ENCODE results near the gene MACROD2. TPM values are rescaled to one million over a fixed set of nuclear protein-coding genes. Genes with fewer than 3 reads are reported as not detected.
A peak's percentile ranks its signal among the peaks of the same experiment; 100 is the strongest.

MACROD2 gene
- total RNA-seq, 1 experiment from 2014 or later, result not detected

- Histone ChIP-seq H3K36me3 (no peaks in the 10 kb centered on the region), H3K27me3 (replicated peaks) (no peaks in the 10 kb centered on the region), H3K4me1 (replicated peaks) (no peaks in the 10 kb centered on the region), H3K4me3 (no peak overlapping the region), H3K9me3 (replicated peaks) (peaks cover 3% of the 10 kb centered on the region; the same call in 1 of the 2 replicates), H3K27ac (no peak overlapping the region)
- no peak for DNase-seq (ENCODE audit: low read depth in 1 of 2, low spot score in 2 of 2)
Observed at GRCh38 chr20:14355791-14356190, 360.5 kb downstream of the MACROD2 start.

- no peaks in the 10 kb centered on the region for H3K4me1 ChIP-seq (replicated peaks)
Observed at GRCh38 chr20:14360416-14360815, 365.1 kb downstream of the MACROD2 start.

GRCh38 chr20:14361509-14362345 is 366.4 kb downstream of the MACROD2 start:
- DNase-seq (ENCODE audit: low read depth in 1 of 2, low spot score in 2 of 2), result no peak
- H3K27ac ChIP-seq, result no peak overlapping the region

More at GRCh38 chr20:14360416-14360815, 365.1 kb downstream of the MACROD2 start:
- H3K36me3 ChIP-seq, result no peaks in the 10 kb centered on the region
- no peak overlapping the region for H3K27ac ChIP-seq
- peaks cover 3% of the 10 kb centered on the region; the same call in 1 of the 2 replicates for H3K9me3 ChIP-seq (replicated peaks)
- no peak overlapping the region for H3K4me3 ChIP-seq
- no peaks in the 10 kb centered on the region for H3K27me3 ChIP-seq (replicated peaks)
- DNase-seq (ENCODE audit: low read depth in 1 of 2, low spot score in 2 of 2), result no peak

GRCh38 chr20:14374196-14374595 is 378.9 kb downstream of the MACROD2 start:
- no peaks in the 10 kb centered on the region for H3K9me3 ChIP-seq (replicated peaks)
- no peak overlapping the region for H3K4me3 ChIP-seq
- no peak overlapping the region for H3K27ac ChIP-seq
- no peaks in the 10 kb centered on the region for H3K4me1 ChIP-seq (replicated peaks)
- no peak for DNase-seq (ENCODE audit: low read depth in 1 of 2, low spot score in 2 of 2)
- no peaks in the 10 kb centered on the region for H3K27me3 ChIP-seq (replicated peaks)
- H3K36me3 ChIP-seq, result no peaks in the 10 kb centered on the region

More at GRCh38 chr20:14361509-14362345, 366.4 kb downstream of the MACROD2 start:
- Histone ChIP-seq H3K27me3 (replicated peaks) (no peaks in the 10 kb centered on the region), H3K36me3 (no peaks in the 10 kb centered on the region), H3K4me1 (replicated peaks) (no peaks in the 10 kb centered on the region), H3K9me3 (replicated peaks) (0 out of 2 replicates have a peak, but pooled peaks cover 3% of the 10 kb centered on the region), H3K4me3 (no peak overlapping the region)

GRCh38 chr20:14375416-14375985 is 380.2 kb downstream of the MACROD2 start:
- Histone ChIP-seq H3K4me3 (no peak overlapping the region), H3K36me3 (no peaks in the 10 kb centered on the region), H3K27ac (no peak overlapping the region), H3K27me3 (replicated peaks) (no peaks in the 10 kb centered on the region), H3K9me3 (replicated peaks) (no peaks in the 10 kb centered on the region), H3K4me1 (replicated peaks) (no peaks in the 10 kb centered on the region)
- no peak for DNase-seq (ENCODE audit: low read depth in 1 of 2, low spot score in 2 of 2)

- H3K27ac ChIP-seq, result no peak overlapping the region
- no peak overlapping the region for H3K4me3 ChIP-seq
- H3K36me3 ChIP-seq, result no peaks in the 10 kb centered on the region
- no peaks in the 10 kb centered on the region for H3K4me1 ChIP-seq (replicated peaks)
- no peaks in the 10 kb centered on the region for H3K27me3 ChIP-seq (replicated peaks)
- DNase-seq (ENCODE audit: low read depth in 1 of 2, low spot score in 2 of 2), result no peak
- no peaks in the 10 kb centered on the region for H3K9me3 ChIP-seq (replicated peaks)
Observed at GRCh38 chr20:14378326-14378725, 383.0 kb downstream of the MACROD2 start.

- Histone ChIP-seq H3K27me3 (replicated peaks) (no peaks in the 10 kb centered on the region), H3K4me3 (no peak overlapping the region), H3K27ac (no peak overlapping the region), H3K4me1 (replicated peaks) (no peaks in the 10 kb centered on the region), H3K9me3 (replicated peaks) (peaks cover 4% of the 10 kb centered on the region; the same call in 1 of the 2 replicates), H3K36me3 (no peaks in the 10 kb centered on the region)
- DNase-seq (ENCODE audit: low read depth in 1 of 2, low spot score in 2 of 2), result no peak
Observed at GRCh38 chr20:14383335-14383734, 388.0 kb downstream of the MACROD2 start.

- no peak overlapping the region for H3K27ac ChIP-seq
- H3K4me3 ChIP-seq, result no peak overlapping the region
- H3K4me1 ChIP-seq (replicated peaks), result no peaks in the 10 kb centered on the region
- H3K27me3 ChIP-seq (replicated peaks), result no peaks in the 10 kb centered on the region
- H3K9me3 ChIP-seq (replicated peaks), result peaks cover 4% of the 10 kb centered on the region; the same call in 1 of the 2 replicates
- no peak for DNase-seq (ENCODE audit: low read depth in 1 of 2, low spot score in 2 of 2)
- H3K36me3 ChIP-seq, result no peaks in the 10 kb centered on the region
Observed at GRCh38 chr20:14384416-14385175, 389.3 kb downstream of the MACROD2 start.

GRCh38 chr20:14385176-14385740 is 389.9 kb downstream of the MACROD2 start:
- peaks cover 4% of the 10 kb centered on the region; the same call in 1 of the 2 replicates for H3K9me3 ChIP-seq (replicated peaks)
- no peak overlapping the region for H3K27ac ChIP-seq
- no peak overlapping the region for H3K4me3 ChIP-seq
- H3K27me3 ChIP-seq (replicated peaks), result no peaks in the 10 kb centered on the region
- DNase-seq (ENCODE audit: low read depth in 1 of 2, low spot score in 2 of 2), result no peak
- H3K4me1 ChIP-seq (replicated peaks), result no peaks in the 10 kb centered on the region
- H3K36me3 ChIP-seq, result no peaks in the 10 kb centered on the region

GRCh38 chr20:14386726-14387125 is 391.4 kb downstream of the MACROD2 start:
- H3K27ac ChIP-seq, result no peak overlapping the region
- no peak overlapping the region for H3K4me3 ChIP-seq
- no peaks in the 10 kb centered on the region for H3K4me1 ChIP-seq (replicated peaks)

GRCh38 chr20:14401479-14402138 is 406.3 kb downstream of the MACROD2 start:
- no peak overlapping the region for H3K27ac ChIP-seq
- no peak overlapping the region for H3K4me3 ChIP-seq
- H3K36me3 ChIP-seq, result no peaks in the 10 kb centered on the region
- H3K4me1 ChIP-seq (replicated peaks), result no peaks in the 10 kb centered on the region; the same call in 1 of the 2 replicates
- DNase-seq (ENCODE audit: low read depth in 1 of 2, low spot score in 2 of 2), result no peak
- no peaks in the 10 kb centered on the region for H3K9me3 ChIP-seq (replicated peaks)
- H3K27me3 ChIP-seq (replicated peaks), result no peaks in the 10 kb centered on the region

More at GRCh38 chr20:14386726-14387125, 391.4 kb downstream of the MACROD2 start:
- no peak for DNase-seq (ENCODE audit: low read depth in 1 of 2, low spot score in 2 of 2)
- Histone ChIP-seq H3K36me3 (no peaks in the 10 kb centered on the region), H3K27me3 (replicated peaks) (no peaks in the 10 kb centered on the region), H3K9me3 (replicated peaks) (peaks cover 7% of the 10 kb centered on the region; the same call in 1 of the 2 replicates)

- Histone ChIP-seq H3K4me1 (replicated peaks) (no peaks in the 10 kb centered on the region; the same call in 1 of the 2 replicates), H3K27me3 (replicated peaks) (no peaks in the 10 kb centered on the region), H3K9me3 (replicated peaks) (no peaks in the 10 kb centered on the region), H3K27ac (no peak overlapping the region), H3K4me3 (no peak overlapping the region), H3K36me3 (no peaks in the 10 kb centered on the region)
- DNase-seq (ENCODE audit: low read depth in 1 of 2, low spot score in 2 of 2), result no peak
Observed at GRCh38 chr20:14404515-14404914, 409.2 kb downstream of the MACROD2 start.

GRCh38 chr20:14406495-14406894 is 411.2 kb downstream of the MACROD2 start:
- H3K4me3 ChIP-seq, result no peak overlapping the region
- peak in 1 of 2 experiments; percentile 37 for DNase-seq (ENCODE audit: low read depth in 1 of 2, low spot score in 2 of 2)
- H3K9me3 ChIP-seq (replicated peaks), result no peaks in the 10 kb centered on the region

More at GRCh38 chr20:14406495-14406894, 411.2 kb downstream of the MACROD2 start:
- Histone ChIP-seq H3K27me3 (replicated peaks) (no peaks in the 10 kb centered on the region), H3K4me1 (replicated peaks) (no peaks in the 10 kb centered on the region; the same call in 1 of the 2 replicates), H3K27ac (no peak overlapping the region), H3K36me3 (no peaks in the 10 kb centered on the region)
